ENCODE results near the gene LRRC10.
"Not testable (repeated sequence)": the region's sequence is repeated elsewhere in the genome, so short reads cannot be mapped to it uniquely, and the experiment has no call there.

LRRC10 gene

GRCh38 chr12:69620921-69621320, 10.2 kb upstream of the LRRC10 start:
- no peak overlapping the region for H3K4me3 ChIP-seq (ENCODE audit: low read depth, low read length)
- TF ChIP-seq CTCF (IDR thresholded peaks at IDR 0.05; ENCODE audit: insufficient read depth, low read depth, low read length, missing control alignments), result no peak
- DNase-seq (ENCODE audit: low read depth), result no peak

- H3K4me3 ChIP-seq (ENCODE audit: low read depth, low read length), result no peak overlapping the region
- TF ChIP-seq CTCF (IDR thresholded peaks at IDR 0.05; ENCODE audit: insufficient read depth, low read depth, low read length, missing control alignments), result no peak
- no peak for DNase-seq (ENCODE audit: low read depth)
These were observed 9.4 kb upstream of the LRRC10 start for GRCh38 chr12:69620077-69620476.

GRCh38 chr12:69619050-69619449, 8.3 kb upstream of the LRRC10 start:
- H3K4me3 ChIP-seq (ENCODE audit: low read depth, low read length), result no peak overlapping the region

GRCh38 chr12:69616025-69616424, 5.3 kb upstream of the LRRC10 start:
- no peak overlapping the region for H3K4me3 ChIP-seq (ENCODE audit: low read depth, low read length)
- no peak for DNase-seq (ENCODE audit: low read depth)
- TF ChIP-seq CTCF (IDR thresholded peaks at IDR 0.05; ENCODE audit: insufficient read depth, low read depth, low read length, missing control alignments), result no peak

More at GRCh38 chr12:69619050-69619449, 8.3 kb upstream of the LRRC10 start:
- TF ChIP-seq CTCF (IDR thresholded peaks at IDR 0.05; ENCODE audit: insufficient read depth, low read depth, low read length, missing control alignments), result no peak
- no peak for DNase-seq (ENCODE audit: low read depth)

GRCh38 chr12:69613351-69613750, 2.6 kb upstream of the LRRC10 start:
- TF ChIP-seq CTCF (IDR thresholded peaks at IDR 0.05; ENCODE audit: insufficient read depth, low read depth, low read length, missing control alignments), result no peak
- DNase-seq (ENCODE audit: low read depth), result no peak

GRCh38 chr12:69610126-69610525, 581 bp downstream of the LRRC10 start:
- DNase-seq (ENCODE audit: low read depth), result no peak
- no peak for TF ChIP-seq CTCF (IDR thresholded peaks at IDR 0.05; ENCODE audit: insufficient read depth, low read depth, low read length, missing control alignments)
- H3K4me3 ChIP-seq (ENCODE audit: low read depth, low read length), result no peak overlapping the region

More at GRCh38 chr12:69613351-69613750, 2.6 kb upstream of the LRRC10 start:
- no peak overlapping the region for H3K4me3 ChIP-seq (ENCODE audit: low read depth, low read length)

GRCh38 chr12:69608114-69608513, 2.6 kb downstream of the LRRC10 start:
- no peak for TF ChIP-seq CTCF (IDR thresholded peaks at IDR 0.05; ENCODE audit: insufficient read depth, low read depth, low read length, missing control alignments)
- no peak for DNase-seq (ENCODE audit: low read depth)
- no peak overlapping the region for H3K4me3 ChIP-seq (ENCODE audit: low read depth, low read length)

GRCh38 chr12:69604275-69604674, 6.4 kb downstream of the LRRC10 start:
- not testable (repeated sequence) for H3K4me3 ChIP-seq (ENCODE audit: low read depth, low read length); DNase-seq (ENCODE audit: low read depth)

- H3K4me3 ChIP-seq (ENCODE audit: low read depth, low read length); DNase-seq (ENCODE audit: low read depth): not testable (repeated sequence)
These were observed 7.2 kb downstream of the LRRC10 start for GRCh38 chr12:69603556-69603955.

Data from GM12865 (cell line).